Smooth muscle cell (in vitro differentiated cells): ENCODE measurements around the gene RIOK3. TPM values are rescaled to one million over a fixed set of nuclear protein-coding genes. Genes with fewer than 3 reads are reported as not detected.

Source experiments
- DNase-seq: peaks from one replicate; lab custom pipeline; 2025; ENCODE audit not compliant: unreplicated experiment; lab: John Stamatoyannopoulos, UW
- H2AFZ ChIP-seq: fragments of 200-600 bp; sonication (generic); 2 replicates; pipeline ENCODE4 v1.6.0; 2016; ENCODE audit warnings: antibody characterized with exemption, low read depth, mild to moderate bottlenecking
- H3F3A ChIP-seq: fragments of 200-600 bp; sonication (generic); 2 replicates; pipeline ENCODE4 v1.6.0; 2017; ENCODE audit warnings: antibody characterized with exemption, low read depth
- H3K27ac ChIP-seq: fragments of 200-600 bp; sonication (generic); 2 replicates; pipeline ENCODE4 v1.5.1; 2016; ENCODE audit warnings: low read depth, mild to moderate bottlenecking
- H3K27me3 ChIP-seq: fragments of 200-600 bp; sonication (generic); 2 replicates; pipeline ENCODE4 v1.6.1; 2016; ENCODE audit warnings: low read depth, mild to moderate bottlenecking
- H3K36me3 ChIP-seq: fragments of 200-600 bp; sonication (generic); 2 replicates; pipeline ENCODE4 v1.5.1; 2016; ENCODE audit warnings: low read depth
- H3K4me1 ChIP-seq: fragments of 200-600 bp; sonication (generic); 2 replicates; pipeline ENCODE4 v1.5.1; 2016; ENCODE audit warnings: low read depth
- H3K4me2 ChIP-seq: fragments of 200-600 bp; sonication (generic); 2 replicates; pipeline ENCODE4 v1.6.0; 2016; ENCODE audit warnings: mild to moderate bottlenecking
- H3K4me3 ChIP-seq: fragments of 200-600 bp; sonication (generic); 2 replicates; pipeline ENCODE4 v1.5.1; 2016; ENCODE audit warnings: mild to moderate bottlenecking
- H3K79me2 ChIP-seq: fragments of 200-600 bp; sonication (generic); 2 replicates; pipeline ENCODE4 v1.6.0; 2016; ENCODE audit warnings: low read depth, mild to moderate bottlenecking
- H3K9ac ChIP-seq: fragments of 200-600 bp; sonication (generic); 2 replicates; pipeline ENCODE4 v1.6.0; 2016; ENCODE audit warnings: low read depth
- H3K9me3 ChIP-seq: fragments of 200-600 bp; sonication (generic); replicated peaks from 2 replicates; pipeline ENCODE4 v1.5.1; 2016; ENCODE audit warnings: low read depth
- H4K20me1 ChIP-seq: fragments of 200-600 bp; sonication (generic); 2 replicates; pipeline ENCODE4 v1.6.0; 2016; ENCODE audit warnings: low read depth
- WGBS: methylation state at CpG from one replicate; pipeline ENCODE4 v1.1.7; 2016; ENCODE audit warnings: low lambda C conversion rate; 5-methylcytosine and 5-hydroxymethylcytosine counted together
- polyA plus RNA-seq: library from polyadenylated mRNA; unstranded; fragments of >200 nt; fragmentation: Nextera tagmentation; extraction: Ambion mirVana; gene quantifications from 2 replicates; pipeline ENCODE4 v1.2.1, GENCODE V29; 2016
- total RNA-seq: library from RNA; depleted of rRNA; stranded (reverse); fragments of >200 nt; gene quantifications from 2 replicates; pipeline ENCODE4 v1.2.3, GENCODE V29; 2014
- TF ChIP-seq, protein P1 (sequence below): fragments of 200-600 bp; sonication (generic); IDR thresholded peaks from 2 replicates; pipeline ENCODE4 v1.5.1; 2017; ENCODE audit warnings: borderline replicate concordance, mild to moderate bottlenecking, antibody characterized with exemption; ENCODE audit not compliant: insufficient read depth, poor library complexity, severe bottlenecking

Gene RIOK3
- total and polyA plus RNA-seq, 2 experiments from 2014 or later, result 56.0 to 79.9 TPM

DNA sequence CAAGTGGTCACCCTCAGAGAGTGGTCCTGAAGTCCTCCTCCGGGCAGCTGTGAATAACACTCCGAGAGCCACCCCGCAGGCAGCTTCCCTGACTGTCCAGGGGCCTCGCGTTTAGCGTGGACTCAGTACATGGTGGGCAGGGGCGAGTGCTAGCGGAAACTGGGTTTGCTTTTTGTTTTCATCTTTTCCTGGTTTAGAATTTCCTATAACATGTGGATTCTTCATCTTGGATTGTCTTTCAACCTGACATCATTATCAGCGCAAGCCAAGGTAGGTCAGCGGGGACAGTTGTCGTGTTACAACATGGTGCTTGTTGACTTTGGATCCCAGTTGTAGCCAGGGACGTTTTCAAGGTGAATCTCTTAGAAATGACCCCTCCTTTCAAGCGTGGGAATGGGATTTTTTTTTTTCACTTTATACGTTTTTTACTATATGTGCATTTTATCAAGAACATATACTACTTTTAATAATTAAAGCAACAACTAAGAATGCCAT lies 71.2 kb downstream of the RIOK3 start:
- Histone ChIP-seq H2AFZ (no peak overlapping the region), H4K20me1 (no peaks in the 10 kb centered on the region), H3K4me3 (no peak overlapping the region), H3K36me3 (peaks cover 2% of the 10 kb centered on the region), H3K4me2 (no peak overlapping the region), H3K27ac (no peak overlapping the region), H3K4me1 (peaks cover 6% of the 10 kb centered on the region), H3K9me3 (no peaks in the 10 kb centered on the region), H3K79me2 (no peaks in the 10 kb centered on the region), H3K9ac (no peak overlapping the region), H3F3A (peaks cover 15% of the 10 kb centered on the region), H3K27me3 (no peaks in the 10 kb centered on the region)
- DNase-seq, result no peak
- TF ChIP-seq, protein P1, sequence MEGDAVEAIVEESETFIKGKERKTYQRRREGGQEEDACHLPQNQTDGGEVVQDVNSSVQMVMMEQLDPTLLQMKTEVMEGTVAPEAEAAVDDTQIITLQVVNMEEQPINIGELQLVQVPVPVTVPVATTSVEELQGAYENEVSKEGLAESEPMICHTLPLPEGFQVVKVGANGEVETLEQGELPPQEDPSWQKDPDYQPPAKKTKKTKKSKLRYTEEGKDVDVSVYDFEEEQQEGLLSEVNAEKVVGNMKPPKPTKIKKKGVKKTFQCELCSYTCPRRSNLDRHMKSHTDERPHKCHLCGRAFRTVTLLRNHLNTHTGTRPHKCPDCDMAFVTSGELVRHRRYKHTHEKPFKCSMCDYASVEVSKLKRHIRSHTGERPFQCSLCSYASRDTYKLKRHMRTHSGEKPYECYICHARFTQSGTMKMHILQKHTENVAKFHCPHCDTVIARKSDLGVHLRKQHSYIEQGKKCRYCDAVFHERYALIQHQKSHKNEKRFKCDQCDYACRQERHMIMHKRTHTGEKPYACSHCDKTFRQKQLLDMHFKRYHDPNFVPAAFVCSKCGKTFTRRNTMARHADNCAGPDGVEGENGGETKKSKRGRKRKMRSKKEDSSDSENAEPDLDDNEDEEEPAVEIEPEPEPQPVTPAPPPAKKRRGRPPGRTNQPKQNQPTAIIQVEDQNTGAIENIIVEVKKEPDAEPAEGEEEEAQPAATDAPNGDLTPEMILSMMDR, result no peak
- WGBS, result 97% methylated on average over 14 of the region's 14 CpGs

DNA sequence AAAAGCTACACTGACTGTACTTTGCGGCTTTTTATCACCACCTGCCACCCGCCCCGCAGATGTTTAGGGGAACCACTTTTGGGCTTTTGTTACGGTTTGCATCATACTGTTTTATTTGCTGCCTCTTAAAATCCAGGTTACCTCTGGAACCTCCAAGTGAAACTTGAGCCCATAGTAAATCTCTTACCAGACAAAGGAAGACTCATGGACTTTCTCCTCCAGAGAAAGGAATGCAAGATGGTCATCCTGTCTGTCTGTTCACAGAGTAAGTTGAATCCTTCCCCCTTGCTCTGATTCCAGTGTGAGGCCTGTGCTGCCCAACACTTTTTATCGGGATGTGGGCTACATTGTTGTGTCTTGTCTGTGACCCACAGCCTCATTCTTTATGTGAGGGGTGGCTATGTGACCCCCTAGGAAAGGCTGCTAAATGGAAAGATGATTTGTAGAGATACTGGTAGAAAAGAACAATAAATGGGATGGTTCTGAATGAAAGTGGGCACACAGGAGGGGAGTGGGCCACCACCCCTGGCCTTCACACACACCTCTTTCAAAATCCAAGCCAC lies 73.5 kb downstream of the RIOK3 start:
- Histone ChIP-seq H3K79me2 (no peaks in the 10 kb centered on the region), H3K9ac (no peak overlapping the region), H3F3A (peaks cover 26% of the 10 kb centered on the region), H3K27me3 (no peaks in the 10 kb centered on the region), H3K4me1 (peaks cover 6% of the 10 kb centered on the region), H4K20me1 (no peaks in the 10 kb centered on the region), H3K9me3 (no peaks in the 10 kb centered on the region), H2AFZ (no peak overlapping the region), H3K4me2 (no peak overlapping the region), H3K36me3 (peaks cover 6% of the 10 kb centered on the region), H3K27ac (peak overlapping the region; percentile 59), H3K4me3 (no peak overlapping the region)
- WGBS, result 80% methylated on average over 5 of the region's 5 CpGs
- TF ChIP-seq, protein P1, result no peak
- no peak for DNase-seq

DNA sequence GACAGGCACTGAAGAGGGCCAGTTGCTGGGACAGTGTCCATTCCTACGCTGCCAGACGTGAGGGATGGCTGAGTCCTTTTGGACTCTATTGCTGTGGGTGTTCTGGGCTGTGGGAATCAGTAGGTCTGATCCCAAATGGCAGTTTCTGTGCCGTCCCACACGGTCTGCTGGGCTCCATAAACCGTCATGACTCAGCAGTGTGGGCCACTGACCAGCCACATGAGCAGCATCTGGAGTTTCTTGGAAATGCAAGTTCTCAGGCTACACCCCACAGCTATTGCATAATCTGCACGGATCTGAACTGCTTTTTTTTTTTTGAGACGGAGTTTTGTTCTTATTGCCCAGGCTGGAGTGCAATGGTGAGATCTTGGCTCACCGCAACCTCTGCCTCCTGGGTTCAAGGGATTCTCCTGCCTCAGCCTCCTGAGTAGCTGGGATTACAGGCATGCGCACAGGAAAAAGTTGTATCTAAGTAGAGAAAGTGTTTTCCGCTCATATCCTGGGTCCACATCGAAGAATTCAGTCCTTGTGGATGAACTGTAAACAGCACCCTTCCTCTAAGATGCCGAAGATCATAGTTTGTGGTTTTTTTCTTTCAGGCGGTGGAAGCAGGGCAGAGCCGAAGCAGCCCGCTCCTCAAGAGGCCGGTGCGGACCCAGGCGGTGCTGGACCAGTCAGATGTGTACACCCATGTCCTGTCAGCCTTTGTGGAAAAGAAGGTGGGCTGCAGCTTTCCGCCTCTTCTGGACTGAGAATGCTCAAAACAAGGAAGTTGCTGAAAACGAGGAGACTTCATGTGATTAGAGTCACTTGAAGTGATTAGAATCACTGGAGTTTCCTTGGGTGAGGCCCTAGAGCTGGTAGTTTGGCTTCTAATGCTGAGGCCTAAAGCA lies 75.7 kb downstream of the RIOK3 start:
- 47% methylated on average over 20 of the region's 20 CpGs for WGBS
- TF ChIP-seq, protein P1, result no peak
- H2AFZ ChIP-seq, result no peak overlapping the region
- DNase-seq, result no peak
- no peaks in the 10 kb centered on the region for H3K9me3 ChIP-seq
- no peaks in the 10 kb centered on the region for H3K79me2 ChIP-seq
- peak overlapping the region; percentile 2 for H3K9ac ChIP-seq
- H3K4me1 ChIP-seq, result peaks cover 6% of the 10 kb centered on the region
- H3K4me2 ChIP-seq, result peak overlapping the region; percentile 53
- H3K27me3 ChIP-seq, result no peaks in the 10 kb centered on the region
- peak overlapping the region; percentile 87 for H3K27ac ChIP-seq
- peaks cover 11% of the 10 kb centered on the region for H3K36me3 ChIP-seq
- peaks cover 26% of the 10 kb centered on the region for H3F3A ChIP-seq
- H3K4me3 ChIP-seq, result no peak overlapping the region
- H4K20me1 ChIP-seq, result no peaks in the 10 kb centered on the region
